Psoas muscle (tissue), 8 donors: ENCODE results near the gene CDKN2B-AS1. TPM values are rescaled to one million over a fixed set of nuclear protein-coding genes. Genes with fewer than 3 reads are reported as not detected.

Experiments
- ATAC-seq, 4 donors: fragments of 200-7000 bp; cut with Tn5 transposase; one replicate each; pipeline ENCODE4 v1.9.1; 2020; ENCODE audit warnings: moderate library complexity in 3 of 4, mild to moderate bottlenecking in 2 of 4
- DNase-seq, 2 donors: peaks; one replicate each; pipeline ENCODE4 v3.0.0-alpha.2; 2020
- H3K27ac ChIP-seq: fragments of 200-600 bp; one replicate; pipeline ENCODE4 v1.8.0; 2022
- H3K27me3 ChIP-seq, 3 donors: fragments of 200-600 bp in 1 of 3; one replicate each; pipeline versions ENCODE4 v1.6.1 to v1.8.0; 2013 to 2022; ENCODE audit warnings: low read length in 2 of 3, mild to moderate bottlenecking in 2 of 3, moderate library complexity in 1 of 3; ENCODE audit not compliant: insufficient read depth in 3 of 3
- H3K36me3 ChIP-seq, 2 donors: fragments of 200-600 bp in 1 of 2; one replicate each; pipeline versions ENCODE4 v1.6.1 to v1.8.0; 2013 to 2022; ENCODE audit warnings: low read depth in 1 of 2, mild to moderate bottlenecking in 1 of 2, moderate library complexity in 1 of 2; ENCODE audit not compliant: insufficient read depth in 1 of 2
- H3K4me1 ChIP-seq: fragments of 200-600 bp; one replicate; pipeline ENCODE4 v1.8.0; 2022
- H3K4me3 ChIP-seq: fragments of 200-600 bp; one replicate; pipeline ENCODE4 v1.8.0; 2022; ENCODE audit warnings: mild to moderate bottlenecking
- H3K9me3 ChIP-seq: fragments of 200-600 bp; one replicate; pipeline ENCODE4 v1.8.0; 2022
- CTCF ChIP-seq: fragments of 200-600 bp; IDR thresholded peaks from one replicate; pipeline ENCODE4 v1.8.0; 2022; ENCODE audit warnings: antibody characterized with exemption
- WGBS, 3 donors: extraction: QIAGEN DNeasy Blood & Tissue Kit; methylation state at CpG; one replicate each; pipeline versions ENCODE4 v1.1.6 to v1.1.7; 2013; 5-methylcytosine and 5-hydroxymethylcytosine counted together
- intact Hi-C, 2 donors: fragments of 100-400 bp; cut with DNase I; formaldehyde crosslinking; loops; one replicate each; pipeline versions ENCODE4 v1.11.0 to v1.14.2; 2022
- polyA plus RNA-seq, 3 donors: library from polyadenylated mRNA; stranded (reverse); fragments of 200-250 nt; gene quantifications; one replicate each; pipeline ENCODE4 v1.2.3, GENCODE V29; 2013
- total RNA-seq, 4 donors: library from RNA; stranded (reverse); fragmentation: NEBNext Ultra II Directional in 2 of 4; extraction: Animal tissue kit (Norgen Biotek cat#: 25700) in 2 of 4; gene quantifications; one replicate each; pipeline versions ENCODE4 v1.2.1 to v1.2.4, GENCODE V29; 2021 to 2023
- donor health status: healthy with polysubstance abuse.
- donor health status: DM: no; HTN: no; CAD: no; lungs with moderate emphysema.
- donor health status: Bipolar disorder and iron deficiency.
- donor health status: healthy.
- donor health status: DM: yes; HTN: yes; CAD: no.
- donor health status: DM: no; HTN: no; CAD: no.
- donor health status: DM: no; HTN: no; CAD: no.
- donor health status: DM: yes; HTN: yes; CAD: no.

Gene CDKN2B-AS1
- total and polyA plus RNA-seq, 7 donors: 0.40 TPM; not detected in 6

DNA sequence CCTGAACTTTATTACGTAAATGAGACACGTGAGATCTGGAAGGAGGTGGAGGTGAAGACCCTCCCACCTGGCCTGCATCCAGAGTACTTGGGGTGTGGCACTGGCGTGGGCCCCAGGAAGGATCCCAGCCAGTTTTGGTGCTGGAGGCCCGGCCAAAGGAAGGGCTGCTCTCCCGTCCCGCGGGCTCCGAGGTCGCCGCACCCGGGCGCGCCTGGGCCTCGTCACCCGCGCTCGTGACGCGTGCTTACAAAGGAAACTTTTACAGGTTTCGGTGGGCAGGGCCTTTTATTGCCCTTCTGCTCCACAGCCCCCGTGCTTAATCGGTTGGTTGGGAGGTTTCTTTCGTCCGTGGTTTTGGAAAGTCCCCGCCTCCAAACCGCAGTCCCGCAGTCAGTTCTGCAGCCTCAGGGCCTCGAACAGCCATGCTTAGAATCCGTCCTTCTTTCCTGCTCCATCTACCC is 29.6 kb upstream of the CDKN2B-AS1 start:
- H3K27ac ChIP-seq: no peak overlapping the region
- peaks cover 14% of the 10 kb centered on the region for H3K4me1 ChIP-seq
- no peaks in the 10 kb centered on the region for H3K36me3 ChIP-seq
- DNase-seq: peak in 1 of 2 donors; percentile 59
- intact Hi-C loops: no loop called here
- TF ChIP-seq CTCF: no peak
- peak in 2 of 4 donors; percentile 44 to 54 for ATAC-seq
- peaks cover 5 to 84% (median 33%) of the 10 kb centered on the region in 3 donors for H3K27me3 ChIP-seq
- H3K9me3 ChIP-seq: no peaks in the 10 kb centered on the region
- H3K4me3 ChIP-seq: peak overlapping the region; percentile 50
- 1 to 3% (median 3%) methylated on average over 29 of the region's 29 CpGs for WGBS, 3 donors

- peak; percentile 42 to 80 (median 76) for ATAC-seq
- peak; percentile 52 to 62 for DNase-seq
- Histone ChIP-seq H3K27ac (no peak overlapping the region), H3K27me3 (peaks cover 5 to 90% (median 39%) of the 10 kb centered on the region in 3 donors), H3K36me3 (no peaks in the 10 kb centered on the region), H3K9me3 (no peaks in the 10 kb centered on the region), H3K4me3 (peak overlapping the region; percentile 50), H3K4me1 (peaks cover 14% of the 10 kb centered on the region)
- TF ChIP-seq CTCF: no peak
- intact Hi-C loops: no loop called here
- WGBS, 3 donors: 3% methylated on average over 30 of the region's 30 CpGs
Measured at GRCh38 chr9:21965401-21965951, 29.1 kb upstream of the CDKN2B-AS1 start.

GRCh38 chr9:21966140-21966851 is 28.3 kb upstream of the CDKN2B-AS1 start:
- H3K36me3 ChIP-seq: no peaks in the 10 kb centered on the region
- intact Hi-C loops: no loop called here
- H3K27me3 ChIP-seq: peaks cover 5 to 95% (median 41%) of the 10 kb centered on the region in 3 donors
- ATAC-seq (no peak), DNase-seq (no peak)
- 18 to 20% (median 20%) methylated on average over 15 of the region's 15 CpGs for WGBS, 3 donors
- H3K9me3 ChIP-seq: no peaks in the 10 kb centered on the region
- H3K4me3 ChIP-seq: no peak overlapping the region
- TF ChIP-seq CTCF: no peak
- H3K4me1 ChIP-seq: peaks cover 14% of the 10 kb centered on the region
- no peak overlapping the region for H3K27ac ChIP-seq

DNA sequence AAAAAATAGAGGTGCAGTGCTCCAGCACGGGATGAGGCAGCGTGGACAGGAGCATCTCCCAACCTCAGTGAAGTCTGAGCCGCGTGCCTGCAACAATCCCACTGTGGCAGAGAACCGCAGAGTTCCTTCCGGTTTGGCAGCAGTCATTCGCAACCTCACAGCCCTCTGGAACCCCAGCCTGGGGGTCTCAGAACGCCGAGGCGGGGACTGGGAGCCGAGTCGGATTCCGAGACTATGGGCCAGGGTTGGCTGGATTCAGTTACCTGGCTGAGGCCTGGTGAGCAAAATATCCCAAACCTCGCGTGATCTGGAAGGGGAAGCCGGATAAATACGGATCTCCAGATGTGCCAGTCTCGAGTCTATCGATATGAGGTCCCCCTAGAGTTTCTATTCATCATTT is 27.4 kb upstream of the CDKN2B-AS1 start:
- ATAC-seq (no peak), DNase-seq (no peak)
- peaks cover 5 to 100% (median 42%) of the 10 kb centered on the region in 3 donors for H3K27me3 ChIP-seq
- no peaks in the 10 kb centered on the region for H3K9me3 ChIP-seq
- H3K4me1 ChIP-seq: peaks cover 14% of the 10 kb centered on the region
- WGBS, 3 donors: 7 to 12% (median 10%) methylated on average over 19 of the region's 19 CpGs
- no peak overlapping the region for H3K4me3 ChIP-seq
- H3K27ac ChIP-seq: no peak overlapping the region
- intact Hi-C loops: no loop called here
- no peak for TF ChIP-seq CTCF
- no peaks in the 10 kb centered on the region for H3K36me3 ChIP-seq
